Esophagus muscularis mucosa (tissue), 4 donors: Measurements from ENCODE around the gene HECTD4. TPM values are rescaled to one million over a fixed set of nuclear protein-coding genes. Genes with fewer than 3 reads are reported as not detected.

Source experiments
- DNase-seq: peaks from one replicate; pipeline ENCODE4 v3.0.0-alpha.2; 2017; ENCODE audit errors: extremely low spot score
- H3K27ac ChIP-seq, 4 donors: fragments of 200-600 bp; sonication (generic); replicated peaks in 1 of 4; 1 replicate in 3 of 4; 2 replicates in 1 of 4; pipeline ENCODE4 v1.5.1; 2016 to 2019; ENCODE audit warnings: mild to moderate bottlenecking in 1 of 4
- H3K27me3 ChIP-seq, 4 donors: fragments of 200-600 bp; sonication (generic); one replicate each; pipeline versions ENCODE4 v1.5.1 to v1.6.0; 2016 to 2019
- H3K36me3 ChIP-seq, 4 donors: fragments of 200-600 bp; sonication (generic); one replicate each; pipeline ENCODE4 v1.5.1; 2016 to 2019
- H3K4me1 ChIP-seq, 4 donors: fragments of 200-600 bp; sonication (generic); one replicate each; pipeline ENCODE4 v1.5.1; 2016 to 2019
- H3K4me3 ChIP-seq, 4 donors: fragments of 200-600 bp; sonication (generic); 1 replicate in 2 of 4; 2 replicates in 2 of 4; pipeline ENCODE4 v1.5.1; 2016 to 2019; ENCODE audit warnings: mild to moderate bottlenecking in 4 of 4, moderate library complexity in 1 of 4
- H3K9me3 ChIP-seq, 4 donors: fragments of 200-600 bp; sonication (generic); 1 replicate in 3 of 4; 2 replicates in 1 of 4; pipeline ENCODE4 v1.5.1; 2016 to 2019
- CTCF ChIP-seq, 3 experiments: fragments of 200-600 bp in 2 of 3; fragments of 450-650 bp in 1 of 3; sonication (generic) in 2 of 3; IDR thresholded peaks; one replicate each; pipeline ENCODE4 v1.5.1; 2017 to 2019; ENCODE audit warnings: antibody characterized with exemption in 3 of 3, mild to moderate bottlenecking in 2 of 3, moderate library complexity in 1 of 3
- EP300 ChIP-seq: sonication (generic); formaldehyde crosslinking; IDR thresholded peaks from one replicate; pipeline ENCODE4 v1.6.1; 2017; ENCODE audit warnings: antibody characterized with exemption
- POLR2A ChIP-seq: fragments of 450-650 bp; IDR thresholded peaks from one replicate; pipeline ENCODE4 v1.6.1; 2017; ENCODE audit warnings: antibody characterized with exemption, moderate library complexity, mild to moderate bottlenecking, low read depth
- POLR2AphosphoS5 ChIP-seq, 2 donors: sonication (generic); formaldehyde crosslinking; IDR thresholded peaks; one replicate each; pipeline ENCODE4 v1.6.1; 2017; ENCODE audit warnings: antibody characterized with exemption in 2 of 2
- WGBS: methylation state at CpG from one replicate; pipeline ENCODE4 v1.1.5; 2018; 5-methylcytosine and 5-hydroxymethylcytosine counted together
- intact Hi-C: fragments of 100-400 bp; cut with DNase I; formaldehyde crosslinking; loops from one replicate; pipeline ENCODE4 v1.15.1; 2023
- total RNA-seq, 4 donors: library from RNA; depleted of rRNA; stranded (reverse); fragments of >200 nt; gene quantifications; one replicate each; pipeline versions ENCODE4 v1.1.0 to v1.2.1, GENCODE V29; 2016

Gene HECTD4
- total RNA-seq, 4 donors from 2014 or later, result 27.3 to 59.3 (median 44.9) TPM

GRCh38 chr12:112331886-112332285, 50.3 kb downstream of the HECTD4 start:
- no peak for DNase-seq
- peaks cover 0 to 32% (median 29%) of the 10 kb centered on the region in 4 donors for H3K4me1 ChIP-seq
- H3K9me3 ChIP-seq, result no peaks in the 10 kb centered on the region
- H3K36me3 ChIP-seq, result no peaks in the 10 kb centered on the region
- WGBS, result 84% methylated on average over 4 of the region's 4 CpGs
- intact Hi-C loops, result no loop called here
- TF ChIP-seq POLR2AphosphoS5 (IDR thresholded peaks at IDR 0.05) (no peak), CTCF (IDR thresholded peaks at IDR 0.05) (no peak), EP300 (no peak), POLR2A (no peak)
- no peak overlapping the region for H3K4me3 ChIP-seq
- H3K27me3 ChIP-seq, result no peaks in the 10 kb centered on the region
- no peak overlapping the region for H3K27ac ChIP-seq

GRCh38 chr12:112330706-112331105, 51.5 kb downstream of the HECTD4 start:
- DNase-seq, result no peak
- Histone ChIP-seq H3K9me3 (no peaks in the 10 kb centered on the region), H3K4me1 (peaks cover 1 to 33% (median 29%) of the 10 kb centered on the region in 4 donors), H3K27me3 (no peaks in the 10 kb centered on the region), H3K27ac (no peak overlapping the region), H3K4me3 (no peak overlapping the region), H3K36me3 (no peaks in the 10 kb centered on the region)
- WGBS, result 58% methylated on average over 4 of the region's 4 CpGs
- TF ChIP-seq EP300 (no peak), POLR2AphosphoS5 (IDR thresholded peaks at IDR 0.05) (no peak), POLR2A (no peak), CTCF (IDR thresholded peaks at IDR 0.05) (no peak)
- intact Hi-C loops, result no loop called here

- intact Hi-C loops, result no loop called here
- DNase-seq, result no peak
- Histone ChIP-seq H3K4me1 (peaks cover 7 to 41% (median 32%) of the 10 kb centered on the region in 4 donors), H3K27ac (no peak overlapping the region), H3K9me3 (no peaks in the 10 kb centered on the region), H3K36me3 (no peaks in the 10 kb centered on the region), H3K27me3 (no peaks in the 10 kb centered on the region), H3K4me3 (no peak overlapping the region)
- 82% methylated on average over 3 of the region's 3 CpGs for WGBS
- TF ChIP-seq CTCF (IDR thresholded peaks at IDR 0.05) (no peak), POLR2A (no peak), EP300 (no peak), POLR2AphosphoS5 (IDR thresholded peaks at IDR 0.05) (no peak)
These were observed 53.6 kb downstream of the HECTD4 start for GRCh38 chr12:112328456-112329124.

GRCh38 chr12:112327209-112327938, 54.9 kb downstream of the HECTD4 start:
- Histone ChIP-seq H3K4me3 (no peak overlapping the region), H3K27me3 (no peaks in the 10 kb centered on the region), H3K36me3 (no peaks in the 10 kb centered on the region), H3K27ac (no peak overlapping the region), H3K4me1 (peaks cover 7 to 48% (median 36%) of the 10 kb centered on the region in 4 donors), H3K9me3 (no peaks in the 10 kb centered on the region)
- WGBS, result 84% methylated on average over 7 of the region's 7 CpGs
- TF ChIP-seq POLR2A (no peak), CTCF (IDR thresholded peaks at IDR 0.05) (no peak), POLR2AphosphoS5 (IDR thresholded peaks at IDR 0.05) (no peak), EP300 (no peak)
- intact Hi-C loops, result no loop called here
- no peak for DNase-seq
